PC-3 (cell line): ENCODE measurements around the gene RPS5. TPM values are rescaled to one million over a fixed set of nuclear protein-coding genes. Genes with fewer than 3 reads are reported as not detected.

ENCODE experiments used
- ATAC-seq: fragments of 200-7000 bp; cut with Tn5 transposase; 2 replicates; pipeline ENCODE4 v1.9.1; 2020; ENCODE audit warnings: mild to moderate bottlenecking, moderate library complexity
- BruUV-seq: library from RNA; stranded (reverse); fragments of 400-500 nt; replicated peaks from 2 replicates; lab custom pipeline; 2021; lab: Mats Ljungman, UMichigan
- CTCF ChIA-PET: fragments of 300-600 bp; sonication (Branson Sonifier 250); formaldehyde crosslinking; loops from one replicate; lab custom pipeline; 2022; ENCODE audit warnings: antibody characterized with exemption; lab: Charles Lee
- POLR2A ChIA-PET: fragments of 300-600 bp; sonication (Branson Sonifier 250); formaldehyde crosslinking; loops from one replicate; lab custom pipeline; 2022; ENCODE audit warnings: antibody characterized with exemption; ENCODE audit not compliant: unreplicated experiment; lab: Charles Lee
- DNase-seq: peaks from one replicate; pipeline ENCODE4 v3.0.0-alpha.2; 2015
- H2AFZ ChIP-seq: fragments of 300-600 bp; sonication (generic); 2 replicates; pipeline ENCODE4 v1.6.0; 2016; ENCODE audit warnings: antibody characterized with exemption, low read length
- H3F3A ChIP-seq: fragments of 300-600 bp; sonication (generic); one replicate; pipeline ENCODE4 v1.6.0; 2017; ENCODE audit warnings: antibody characterized with exemption, low read length, control low read depth, mild to moderate bottlenecking; ENCODE audit not compliant: unreplicated experiment
- H3K27ac ChIP-seq: fragments of 300-600 bp; sonication (generic); 2 replicates; pipeline ENCODE4 v1.5.1; 2016; ENCODE audit warnings: mild to moderate bottlenecking, low read length
- H3K27me3 ChIP-seq: fragments of 300-600 bp; sonication (generic); 2 replicates; pipeline ENCODE4 v1.6.1; 2016; ENCODE audit warnings: low read length, mixed read lengths
- H3K36me3 ChIP-seq: fragments of 300-600 bp; sonication (generic); 2 replicates; pipeline ENCODE4 v1.6.1; 2016; ENCODE audit warnings: low read depth, mixed run types, low read length, mixed read lengths
- H3K4me1 ChIP-seq: fragments of 300-600 bp; sonication (generic); 2 replicates; pipeline ENCODE4 v1.5.1; 2016; ENCODE audit warnings: low read length; ENCODE audit not compliant: insufficient read depth
- H3K4me2 ChIP-seq: fragments of 300-600 bp; sonication (generic); 2 replicates; pipeline ENCODE4 v1.6.0; 2016; ENCODE audit warnings: low read length
- H3K4me3 ChIP-seq: fragments of 300-600 bp; sonication (generic); 2 replicates; pipeline ENCODE4 v1.5.1; 2016; ENCODE audit warnings: mild to moderate bottlenecking, low read length, mixed read lengths
- H3K79me2 ChIP-seq: fragments of 300-600 bp; sonication (generic); 2 replicates; pipeline ENCODE4 v1.6.1; 2017; ENCODE audit warnings: low read length, mixed read lengths
- H3K9ac ChIP-seq: fragments of 300-600 bp; sonication (generic); 2 replicates; pipeline ENCODE4 v1.6.0; 2016; ENCODE audit warnings: mild to moderate bottlenecking, low read length
- H3K9me2 ChIP-seq: fragments of 300-600 bp; sonication (generic); replicated peaks from 2 replicates; pipeline ENCODE4 v1.6.1; 2016; ENCODE audit warnings: mixed run types, low read length, mixed read lengths
- H3K9me3 ChIP-seq: fragments of 300-600 bp; sonication (generic); 2 replicates; pipeline ENCODE4 v1.6.1; 2016; ENCODE audit warnings: low read length, mixed read lengths
- H4K20me1 ChIP-seq: fragments of 300-600 bp; sonication (generic); 2 replicates; pipeline ENCODE4 v1.6.1; 2016; ENCODE audit warnings: low read length, mixed read lengths
- EZH2 ChIP-seq: fragments of 300-600 bp; sonication (generic); IDR thresholded peaks from one replicate; pipeline ENCODE4 v1.6.1; 2017; ENCODE audit warnings: antibody characterized with exemption, mild to moderate bottlenecking, low read length; ENCODE audit not compliant: unreplicated experiment
- EZH2phosphoT487 ChIP-seq: fragments of 300-600 bp; sonication (generic); IDR thresholded peaks from 2 replicates; pipeline ENCODE4 v1.6.1; 2018; ENCODE audit warnings: mild to moderate bottlenecking, antibody characterized with exemption, low read length, borderline replicate concordance
- intact Hi-C: fragments of 100-400 bp; cut with micrococcal nuclease; formaldehyde crosslinking; loops from 2 replicates; pipeline ENCODE4 v1.9.0; 2023
- total RNA-seq: library from RNA; depleted of rRNA; stranded (reverse); fragments of >200 nt; gene quantifications from 2 replicates; pipeline ENCODE4 v1.2.3, GENCODE V29; 2014
- TF ChIP-seq, protein P1 (sequence below): fragments of 300-600 bp; sonication (generic); conservative IDR thresholded peaks from 2 replicates; pipeline ENCODE4 v1.5.1; 2017; ENCODE audit warnings: antibody characterized with exemption, low read depth, mild to moderate bottlenecking, low read length

Gene RPS5
- total RNA-seq, 1 experiment from 2014 or later: 3,776 TPM

DNA sequence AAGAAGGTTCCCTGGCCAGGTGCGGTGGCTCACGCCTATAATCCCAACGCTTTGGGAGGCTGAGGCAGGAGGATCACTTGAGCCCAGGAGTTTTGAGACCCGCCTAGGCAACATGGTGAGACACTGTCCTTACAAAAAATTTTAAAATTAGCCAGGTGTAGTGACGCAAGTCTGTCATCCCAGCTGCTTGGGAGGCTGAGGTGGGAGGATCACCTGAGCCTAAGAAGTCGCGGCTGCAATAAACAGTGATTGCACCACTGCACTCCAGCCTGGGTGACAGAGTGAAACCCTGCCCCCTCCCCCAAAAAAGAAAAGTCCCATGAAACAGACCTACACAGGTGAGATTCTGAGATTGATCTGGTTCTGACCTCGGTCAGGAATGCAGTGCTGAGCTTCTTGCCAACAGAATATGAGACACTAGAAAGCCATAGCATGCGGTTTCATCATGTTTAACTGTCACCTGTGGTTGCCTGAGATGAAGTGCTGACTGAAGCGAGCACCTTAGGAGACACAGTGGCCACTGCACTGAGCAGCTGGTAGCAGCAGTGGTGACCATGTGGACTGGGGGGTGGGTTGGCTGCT, 31.8 kb upstream of the RPS5 start:
- intact Hi-C loops: no loop called here

GRCh38 chr19:58355908-58356765, 30.9 kb upstream of the RPS5 start:
- no peak for DNase-seq
- Histone ChIP-seq H3K4me3 (no peak overlapping the region), H3K79me2 (no peaks in the 10 kb centered on the region), H3K4me1 (no peaks in the 10 kb centered on the region), H3K9ac (no peak overlapping the region), H3K27ac (no peak overlapping the region), H3F3A (no peaks in the 10 kb centered on the region), H3K9me2 (no peaks in the 10 kb centered on the region), H3K9me3 (no peaks in the 10 kb centered on the region), H2AFZ (no peak overlapping the region), H4K20me1 (no peaks in the 10 kb centered on the region), H3K4me2 (no peak overlapping the region), H3K27me3 (peaks cover 1% of the 10 kb centered on the region; the same call in 1 of the 2 replicates), H3K36me3 (no peaks in the 10 kb centered on the region)
- BruUV-seq: no TSS peak
- no peak for ATAC-seq
- ChIA-PET CTCF (no interaction called here), POLR2A (no interaction called here)
- intact Hi-C loops: no loop called here
- no peak for TF ChIP-seq EZH2phosphoT487
- TF ChIP-seq, protein P1, sequence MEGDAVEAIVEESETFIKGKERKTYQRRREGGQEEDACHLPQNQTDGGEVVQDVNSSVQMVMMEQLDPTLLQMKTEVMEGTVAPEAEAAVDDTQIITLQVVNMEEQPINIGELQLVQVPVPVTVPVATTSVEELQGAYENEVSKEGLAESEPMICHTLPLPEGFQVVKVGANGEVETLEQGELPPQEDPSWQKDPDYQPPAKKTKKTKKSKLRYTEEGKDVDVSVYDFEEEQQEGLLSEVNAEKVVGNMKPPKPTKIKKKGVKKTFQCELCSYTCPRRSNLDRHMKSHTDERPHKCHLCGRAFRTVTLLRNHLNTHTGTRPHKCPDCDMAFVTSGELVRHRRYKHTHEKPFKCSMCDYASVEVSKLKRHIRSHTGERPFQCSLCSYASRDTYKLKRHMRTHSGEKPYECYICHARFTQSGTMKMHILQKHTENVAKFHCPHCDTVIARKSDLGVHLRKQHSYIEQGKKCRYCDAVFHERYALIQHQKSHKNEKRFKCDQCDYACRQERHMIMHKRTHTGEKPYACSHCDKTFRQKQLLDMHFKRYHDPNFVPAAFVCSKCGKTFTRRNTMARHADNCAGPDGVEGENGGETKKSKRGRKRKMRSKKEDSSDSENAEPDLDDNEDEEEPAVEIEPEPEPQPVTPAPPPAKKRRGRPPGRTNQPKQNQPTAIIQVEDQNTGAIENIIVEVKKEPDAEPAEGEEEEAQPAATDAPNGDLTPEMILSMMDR: no peak
- no peak for TF ChIP-seq EZH2

More for the DNA sequence above, 31.8 kb upstream of the RPS5 start:
- no peaks in the 10 kb centered on the region for H3K36me3 ChIP-seq
- ChIA-PET POLR2A (no interaction called here), CTCF (no interaction called here)
- no peaks in the 10 kb centered on the region for H3K9me3 ChIP-seq
- no peak overlapping the region for H2AFZ ChIP-seq
- H3K9ac ChIP-seq: no peak overlapping the region
- H3K27ac ChIP-seq: no peak overlapping the region
- no peaks in the 10 kb centered on the region for H3F3A ChIP-seq
- H3K27me3 ChIP-seq: peaks cover 7% of the 10 kb centered on the region
- H3K4me1 ChIP-seq: no peaks in the 10 kb centered on the region
- H3K79me2 ChIP-seq: no peaks in the 10 kb centered on the region
- BruUV-seq: no TSS peak
- H4K20me1 ChIP-seq: no peaks in the 10 kb centered on the region
- H3K4me2 ChIP-seq: no peak overlapping the region
- no peak overlapping the region for H3K4me3 ChIP-seq
- no peak for DNase-seq
- TF ChIP-seq EZH2 (no peak), EZH2phosphoT487 (no peak)
- TF ChIP-seq, protein P1: no peak
- no peak for ATAC-seq
- no peaks in the 10 kb centered on the region for H3K9me2 ChIP-seq
